ENCODE results near the gene OSBP2.
A peak's percentile ranks its signal among the peaks of the same experiment; 100 is the strongest.

The OSBP2 gene

DNA sequence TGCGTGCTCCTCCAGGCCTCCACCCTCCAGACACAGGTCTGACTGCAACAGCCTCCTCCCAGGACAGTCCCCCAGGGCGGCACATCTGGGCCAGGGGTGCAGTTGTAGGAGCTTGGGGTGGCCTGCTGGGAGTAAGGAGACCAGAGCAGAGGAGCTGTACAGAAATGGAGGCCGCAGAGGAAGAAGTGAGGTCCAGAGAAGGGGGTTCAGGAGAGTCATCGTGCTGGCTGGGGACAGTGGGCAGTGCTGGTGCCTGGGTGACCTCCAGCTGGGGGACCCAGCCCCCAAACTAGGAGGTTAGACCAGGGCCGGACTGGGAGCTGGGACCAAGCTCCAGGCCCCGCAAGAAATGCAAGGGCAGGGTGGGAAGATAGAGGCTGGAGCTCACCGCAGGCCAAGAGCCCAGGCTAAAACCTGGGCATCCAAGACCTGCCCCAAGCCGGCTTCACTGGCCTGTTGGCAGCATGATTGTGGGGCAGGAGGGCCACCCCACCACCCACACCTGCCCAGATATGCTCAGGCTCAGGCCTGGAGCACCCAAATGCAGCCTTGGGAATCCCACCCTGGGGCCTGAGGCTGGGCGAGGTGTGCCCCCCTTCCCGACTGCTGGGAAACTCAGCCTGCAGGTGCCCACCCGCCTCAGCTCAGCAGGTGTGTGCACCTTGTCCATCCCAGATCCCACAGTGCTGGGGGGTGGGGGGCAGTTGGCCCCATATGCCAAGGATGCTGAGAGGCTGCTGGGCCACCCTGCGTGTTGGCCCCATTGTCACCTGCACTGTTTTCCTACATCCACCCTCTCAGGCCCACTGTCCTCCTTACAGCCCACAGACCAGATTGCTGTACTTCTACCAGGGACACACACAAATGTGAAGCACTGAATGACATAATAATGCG is 177.0 kb downstream of the OSBP2 start:
- DNase-seq, result no peak

DNA sequence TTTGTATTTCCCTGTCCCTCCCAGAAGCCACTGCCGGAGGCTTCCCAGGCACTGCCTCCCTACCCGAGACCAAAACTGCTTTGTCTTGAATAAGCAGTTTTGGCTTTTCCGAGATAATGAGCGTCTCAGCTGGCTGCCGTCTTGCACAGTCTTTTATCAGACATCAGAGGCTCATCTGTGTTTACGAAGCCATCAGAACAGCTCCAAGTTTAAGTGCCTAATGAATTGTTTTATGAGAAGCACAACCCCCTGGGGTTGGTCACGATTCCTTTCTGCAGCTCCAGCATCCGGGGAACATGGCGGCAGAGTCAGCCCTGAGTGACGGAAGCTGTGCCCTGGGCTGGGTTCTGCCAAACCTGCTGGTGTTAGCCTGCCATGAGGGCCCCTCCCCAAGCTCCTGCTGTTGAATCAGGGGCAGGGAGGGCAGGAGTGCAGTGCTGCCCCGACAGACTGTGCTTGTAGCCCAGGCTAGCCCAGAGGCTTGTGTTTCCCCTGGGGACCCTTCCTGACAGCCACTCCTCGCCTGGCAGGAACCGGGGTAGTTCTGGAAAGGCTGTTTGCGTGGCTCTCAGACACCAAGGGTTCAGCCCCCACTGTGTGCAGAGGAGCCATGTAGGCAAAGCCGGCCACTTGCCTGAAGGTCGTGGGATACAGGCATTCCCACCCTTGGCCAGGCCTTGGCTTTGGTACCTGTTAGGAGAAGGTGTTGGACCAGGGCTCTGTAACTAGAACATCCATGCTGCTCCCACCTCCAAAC is 177.8 kb downstream of the OSBP2 start:
- no peak for DNase-seq

DNA sequence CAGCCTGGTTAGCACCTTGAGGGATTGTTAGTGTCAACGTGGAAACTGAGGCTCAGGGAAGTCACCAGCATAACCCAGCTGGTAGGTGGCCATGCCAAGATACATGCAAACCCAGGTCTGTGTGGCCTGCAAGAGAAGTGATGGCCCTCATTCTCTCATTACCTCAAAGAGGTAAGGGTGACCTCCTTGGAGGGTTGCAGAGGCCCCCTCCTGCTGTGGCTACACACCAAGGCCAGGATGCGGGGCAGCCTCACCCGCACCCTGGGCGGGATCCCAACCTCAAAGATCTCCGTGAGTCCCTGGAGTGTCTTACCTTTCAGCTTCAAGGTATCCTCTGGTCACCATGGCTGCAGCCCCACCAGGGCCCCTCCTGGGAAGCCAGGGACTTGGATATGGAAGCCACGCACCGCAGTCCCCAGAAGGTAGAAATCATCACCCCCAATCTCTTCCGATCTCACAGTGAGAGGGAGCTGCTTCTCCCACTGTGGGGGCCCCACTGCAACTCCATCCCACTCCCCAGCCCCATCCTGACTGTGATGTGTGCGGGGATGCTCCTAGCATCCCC is 178.5 kb downstream of the OSBP2 start:
- no peak for DNase-seq

DNA sequence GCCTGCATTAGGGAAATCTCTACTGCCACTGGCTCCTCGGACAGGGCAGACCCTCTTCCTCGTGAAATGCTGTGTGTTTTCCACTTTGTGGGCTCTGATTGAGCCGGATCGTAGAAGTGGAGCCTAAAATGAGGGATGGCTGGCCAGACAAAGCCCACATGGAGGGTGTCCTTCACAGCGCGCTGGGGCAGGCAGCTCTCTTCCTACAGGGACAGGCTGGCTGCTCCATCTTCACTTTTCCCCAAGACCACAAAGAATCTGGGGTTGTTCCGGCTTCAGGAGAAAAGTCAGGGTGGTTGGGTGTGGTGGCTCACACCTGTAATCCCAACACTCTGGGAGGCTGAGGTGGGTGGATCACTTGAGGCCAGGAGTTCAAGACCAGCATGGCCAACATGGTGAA is 179.0 kb downstream of the OSBP2 start:
- DNase-seq, result no peak

DNA sequence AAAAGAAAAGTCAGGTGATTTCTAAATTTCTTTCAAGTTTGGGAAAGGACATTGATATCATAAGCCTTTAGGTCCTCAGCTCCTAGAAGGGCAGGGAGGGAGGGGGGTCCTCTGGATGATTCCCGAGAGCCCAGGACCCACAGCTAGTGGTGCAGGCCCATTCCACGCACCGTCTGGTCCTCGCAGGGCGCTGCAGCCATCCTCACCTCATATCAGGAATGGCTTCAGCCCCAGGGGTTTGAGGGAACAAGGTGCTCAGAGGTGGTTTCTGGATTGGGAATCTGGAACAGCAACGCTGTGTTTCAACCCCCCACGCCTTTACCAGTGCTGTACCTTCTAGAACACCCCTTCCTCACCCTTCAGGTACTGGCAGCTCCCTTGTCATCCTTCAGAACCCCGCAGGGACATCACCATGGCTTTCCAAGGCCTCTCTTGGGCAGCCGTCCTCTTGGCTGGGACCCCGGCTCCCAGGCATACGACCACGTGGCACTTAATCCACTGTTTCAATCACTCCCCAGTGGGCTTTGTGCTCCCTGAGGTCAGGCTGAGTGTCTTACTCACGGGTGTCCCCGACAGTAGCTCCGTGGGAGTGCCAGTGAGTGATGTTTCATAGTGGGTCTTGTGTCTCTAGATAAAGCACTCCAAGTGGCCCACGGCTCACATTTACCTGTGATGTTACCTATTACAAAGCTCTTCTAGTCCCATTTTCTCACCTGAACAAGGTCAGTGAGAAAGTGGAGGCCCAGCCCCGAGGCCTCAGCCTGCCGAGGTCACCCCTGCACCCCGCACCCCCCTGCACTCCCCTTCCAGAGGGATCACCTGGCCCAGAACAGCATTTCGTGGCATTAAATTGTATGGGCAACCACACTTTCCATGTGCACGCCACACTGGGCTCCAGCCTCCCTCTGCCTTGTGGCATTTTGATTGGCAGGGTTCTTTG is 180.0 kb downstream of the OSBP2 start:
- DNase-seq, result no peak

DNA sequence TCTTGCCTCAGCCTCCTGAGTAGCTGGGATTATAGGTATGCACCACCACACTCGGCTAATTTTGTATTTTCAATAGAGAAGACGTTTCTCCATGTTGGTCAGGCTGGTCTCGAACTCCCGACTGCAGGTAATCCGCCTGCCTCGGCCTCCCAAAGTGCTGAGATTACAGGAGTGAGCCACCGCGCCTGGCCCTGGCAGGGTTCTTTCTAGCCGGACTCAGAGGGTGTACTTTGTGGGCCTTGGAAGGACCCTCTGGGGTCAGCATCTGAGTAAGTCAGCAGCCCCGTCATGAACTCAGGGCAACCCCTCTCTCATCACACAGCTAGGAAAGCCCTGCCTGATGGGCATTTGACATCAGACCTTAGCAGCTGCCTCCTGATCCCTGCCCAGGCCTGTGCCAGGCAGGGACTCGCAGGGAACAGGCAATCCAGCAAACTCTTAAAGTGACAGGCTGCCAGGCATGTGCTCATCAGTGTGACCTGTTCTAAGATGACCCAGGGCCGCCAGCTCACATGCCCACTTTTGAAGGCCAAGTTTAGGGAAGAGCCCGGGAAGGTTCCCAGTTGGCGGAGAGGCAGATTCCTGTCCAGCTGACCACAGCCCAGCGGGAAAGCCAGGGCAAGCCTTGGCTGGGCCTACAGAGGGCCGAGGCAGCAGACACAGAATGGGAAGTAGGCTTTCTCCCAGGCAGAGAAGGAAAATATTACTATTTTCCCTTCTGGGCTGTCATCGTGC is 181.0 kb downstream of the OSBP2 start:
- no peak for DNase-seq

DNA sequence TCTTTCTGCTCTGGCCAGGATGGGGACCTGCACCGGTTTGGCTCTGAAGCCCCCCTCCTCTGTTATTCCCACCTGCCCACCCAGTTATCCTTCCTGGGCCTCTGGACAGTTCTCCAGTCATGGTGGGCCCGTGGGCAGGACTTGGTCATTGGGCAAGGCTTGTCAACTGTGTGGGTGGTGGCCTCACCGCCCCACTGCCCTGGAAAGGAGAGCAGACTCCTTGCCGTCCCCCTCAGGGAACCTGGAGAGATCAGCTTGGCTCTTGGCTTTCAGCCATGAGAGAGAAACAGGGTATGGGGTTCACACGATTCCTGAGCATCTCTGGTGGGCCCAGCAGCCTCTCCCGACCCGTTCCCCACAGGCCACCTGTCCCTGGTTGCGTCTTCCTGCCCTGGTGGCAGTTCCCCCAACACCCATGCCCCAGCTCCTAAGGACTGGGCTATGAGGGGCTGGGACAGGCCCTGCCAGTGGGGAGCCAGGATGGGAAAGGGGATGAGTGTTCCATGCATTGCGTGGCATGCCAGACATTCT is 181.6 kb downstream of the OSBP2 start:
- DNase-seq, result no peak

DNA sequence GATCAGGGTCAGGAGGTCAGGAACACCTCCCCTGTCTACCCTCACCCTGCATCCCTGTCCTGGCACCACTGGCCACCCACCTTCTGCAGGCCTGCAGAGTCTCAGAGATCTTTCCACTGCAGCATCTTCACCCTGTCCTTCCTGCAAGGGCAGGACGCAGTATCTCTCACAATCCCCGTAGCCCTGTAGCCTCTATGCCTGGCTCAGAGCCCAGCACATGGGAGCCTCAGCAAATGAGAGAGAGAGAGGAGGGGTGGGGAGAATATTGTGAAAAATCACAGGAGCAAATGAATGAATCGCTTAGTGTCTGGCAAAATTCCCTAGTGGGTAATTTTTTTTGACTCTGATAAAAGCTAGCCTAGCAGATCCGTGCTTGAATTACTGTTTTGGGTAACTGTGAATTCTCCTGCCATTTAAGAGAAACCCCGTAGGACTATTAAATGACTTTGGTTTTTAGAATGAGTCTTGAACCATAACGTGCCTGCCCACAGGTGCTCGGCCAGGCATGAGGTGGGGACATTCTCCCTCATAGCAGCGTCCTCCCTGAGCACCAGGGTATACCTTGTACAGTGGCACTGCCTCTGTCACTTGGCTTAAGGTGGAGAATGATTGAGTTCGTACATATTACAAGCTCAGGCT is 182.4 kb downstream of the OSBP2 start:
- DNase-seq, result no peak

DNA sequence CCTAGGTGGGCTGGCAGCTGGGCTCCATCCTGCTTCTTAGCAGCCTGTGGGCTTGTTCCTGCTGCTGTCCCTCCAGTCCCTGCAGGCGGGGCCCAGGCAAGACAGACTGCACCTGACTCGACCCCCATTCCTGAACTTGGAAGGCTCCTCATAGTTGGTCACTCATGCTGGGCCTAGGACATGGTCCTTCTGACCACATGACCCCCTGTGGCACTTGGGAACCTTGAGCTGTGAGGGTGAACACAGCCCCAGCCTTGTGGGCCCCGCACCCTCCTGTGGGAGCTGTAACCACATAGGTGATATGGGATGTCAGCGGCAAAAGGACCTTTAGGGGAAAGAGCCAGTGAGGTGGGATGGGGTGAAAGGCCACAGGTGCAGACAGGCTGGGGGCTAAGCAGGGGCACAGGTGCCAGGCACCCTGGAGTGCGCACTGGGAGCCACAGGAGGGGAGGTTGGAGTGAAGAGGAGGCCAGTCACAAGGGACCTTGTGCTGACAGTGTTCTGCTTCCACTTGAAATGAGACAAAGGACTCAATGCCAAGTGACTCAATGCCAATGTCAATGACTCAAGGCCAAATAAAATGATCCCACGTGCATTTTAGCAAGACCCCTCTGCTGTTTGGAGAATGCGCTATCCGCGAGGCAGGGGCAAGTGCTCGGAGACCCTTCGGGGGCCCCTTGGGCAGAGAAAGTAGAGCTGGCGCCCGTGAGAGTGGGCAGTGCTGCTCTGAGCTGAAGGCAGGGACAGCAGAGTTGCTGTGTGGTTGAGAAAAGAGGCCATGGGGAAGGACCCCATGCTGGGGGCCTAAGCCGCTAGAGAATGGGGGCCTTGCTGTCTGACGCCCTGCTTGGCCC is 183.2 kb downstream of the OSBP2 start:
- DNase-seq, result no peak

DNA sequence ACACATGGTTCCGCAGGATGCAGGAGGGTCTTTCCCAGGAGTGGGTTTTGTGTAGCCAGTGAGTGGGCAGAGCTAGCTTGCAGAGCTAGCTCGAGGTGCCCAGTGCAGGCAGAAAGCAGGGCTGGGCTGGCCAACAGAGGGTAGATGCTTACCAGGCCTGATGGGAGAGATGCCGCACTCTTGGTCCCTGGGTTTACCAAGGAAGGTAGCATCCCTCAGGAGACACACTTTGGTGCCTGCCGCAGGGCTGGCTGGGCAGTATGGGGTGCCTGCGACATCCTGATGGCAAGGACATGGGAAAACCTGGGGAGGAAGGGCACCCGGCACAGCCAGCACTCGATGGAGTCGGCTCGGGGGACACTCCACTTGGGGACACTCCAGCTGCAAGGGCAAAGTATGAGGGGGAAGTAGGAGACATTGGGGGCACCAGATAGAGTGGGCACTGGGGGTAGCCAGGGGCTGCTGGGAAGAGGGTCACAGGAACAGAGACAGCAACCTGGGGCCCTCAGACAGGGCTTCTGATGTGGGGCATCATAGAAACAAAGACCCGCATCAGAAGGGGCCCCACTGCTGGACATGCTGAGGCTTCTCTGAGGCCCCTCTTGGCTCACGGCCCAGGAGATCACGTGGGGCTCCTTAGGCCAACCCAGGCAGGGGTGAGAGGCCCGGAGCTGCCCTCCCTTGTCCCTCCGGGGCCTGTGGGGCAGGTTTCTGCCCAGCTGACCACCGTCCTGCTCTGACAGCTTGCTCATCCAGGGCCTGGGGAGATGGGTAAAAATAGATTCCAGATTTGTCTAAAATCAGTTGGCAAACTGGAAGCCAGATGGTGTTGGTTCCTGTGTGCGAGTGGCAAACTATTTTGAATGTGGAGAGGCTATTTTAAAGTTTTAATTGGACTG is 184.1 kb downstream of the OSBP2 start:
- peak in 1 of 2 experiments; percentile 60 for DNase-seq

DNA sequence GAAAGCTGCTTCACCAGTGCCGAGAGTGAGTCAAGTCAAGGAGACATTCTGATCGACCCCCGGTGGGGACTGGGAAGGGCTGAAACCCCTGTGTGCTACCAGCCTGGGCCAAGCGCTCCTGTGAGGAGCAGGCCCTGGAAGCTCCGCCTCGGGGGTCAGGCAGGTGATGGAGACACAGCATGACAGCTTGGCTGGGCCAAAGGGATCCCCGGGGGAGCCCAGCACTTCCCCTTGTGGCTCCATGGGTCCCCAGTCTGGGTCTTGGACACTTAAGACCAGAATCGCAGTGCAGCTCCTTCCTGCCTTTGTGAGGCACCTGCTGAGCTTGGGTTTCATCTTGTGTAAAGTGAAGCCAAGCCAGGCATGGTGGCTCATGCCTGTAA is 184.7 kb downstream of the OSBP2 start:
- peak in 1 of 2 experiments; percentile 40 for DNase-seq

DNA sequence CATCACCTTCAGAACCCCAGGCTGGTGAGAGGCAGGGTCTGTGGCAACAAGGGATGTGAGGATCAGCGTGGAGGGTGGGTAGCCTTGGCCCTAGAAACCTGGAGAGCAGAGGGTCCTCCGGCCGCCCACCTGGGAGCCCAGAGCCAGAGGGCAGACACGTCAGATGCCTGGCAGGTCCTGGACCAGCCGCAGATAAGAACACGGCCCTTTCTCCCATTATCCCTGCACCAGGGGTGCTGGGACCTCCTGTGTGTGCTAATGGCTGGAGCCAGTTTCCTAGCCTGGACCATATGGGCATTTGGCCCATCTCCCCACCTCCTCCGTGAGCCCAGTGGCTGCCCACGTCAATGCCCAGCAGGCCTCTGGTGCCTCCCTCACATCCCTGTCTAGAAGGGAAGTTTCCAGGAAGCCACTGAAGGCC is 185.5 kb downstream of the OSBP2 start:
- no peak for DNase-seq

DNA sequence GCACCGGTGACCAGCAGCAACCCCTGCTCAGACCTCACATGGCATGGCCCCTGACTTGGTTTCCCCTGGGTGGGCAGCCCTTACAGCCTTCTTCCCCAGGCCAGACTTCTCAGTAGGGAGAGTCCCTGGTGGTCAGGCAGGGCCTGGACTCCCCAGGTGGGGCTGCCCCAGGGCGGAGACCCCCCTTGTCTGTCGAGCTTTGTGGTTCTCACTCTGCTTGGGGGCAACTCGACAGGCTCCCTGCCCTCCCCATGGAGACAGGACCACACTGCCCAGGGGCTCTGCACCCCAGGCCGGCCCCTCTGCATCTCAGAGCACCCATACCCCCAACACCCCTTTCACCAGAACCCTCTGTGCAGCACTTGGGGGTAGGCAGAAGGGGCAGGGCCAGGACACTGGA is 186.2 kb downstream of the OSBP2 start:
- DNase-seq, result no peak

DNA sequence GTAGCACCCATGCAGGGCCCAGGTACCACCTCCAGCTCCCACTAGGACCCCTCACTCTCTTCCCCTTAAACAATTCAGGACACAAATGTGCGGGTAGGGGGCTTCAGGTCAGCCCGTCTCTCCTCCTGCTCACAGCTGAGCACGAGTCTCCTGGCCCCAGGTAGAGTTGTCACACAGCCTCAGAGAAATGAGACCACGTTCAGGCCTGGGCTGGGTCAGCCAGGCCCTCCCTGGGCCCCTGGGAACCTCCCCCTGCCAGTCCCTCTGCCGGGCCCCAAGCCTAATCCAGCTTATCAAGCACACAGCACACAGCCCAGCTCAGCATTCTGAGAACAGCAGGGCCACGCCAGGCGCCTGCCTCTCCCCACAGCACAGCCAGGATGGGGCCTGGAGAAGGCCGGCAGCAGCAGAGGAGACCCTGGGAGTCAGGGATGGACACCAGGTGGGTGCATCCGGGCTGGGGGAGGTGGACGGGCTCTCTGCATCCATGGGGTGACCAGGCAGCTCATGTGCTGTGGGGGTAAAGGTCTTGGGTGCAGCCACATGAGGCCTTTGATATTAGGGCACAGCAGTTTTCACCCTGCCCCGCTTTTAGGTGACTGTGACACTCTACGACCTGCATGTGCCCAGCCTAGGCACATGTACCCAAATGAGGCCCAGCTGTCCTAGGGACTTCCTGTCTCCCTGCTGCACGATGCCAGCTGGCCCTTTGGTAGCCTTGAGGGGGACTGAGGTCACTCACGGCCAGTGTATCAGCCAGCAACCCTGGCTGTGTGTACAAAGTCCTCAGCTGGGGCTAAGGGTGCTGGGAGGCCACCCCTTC is 186.9 kb downstream of the OSBP2 start:
- DNase-seq, result peak in 1 of 2 experiments; percentile 59

DNA sequence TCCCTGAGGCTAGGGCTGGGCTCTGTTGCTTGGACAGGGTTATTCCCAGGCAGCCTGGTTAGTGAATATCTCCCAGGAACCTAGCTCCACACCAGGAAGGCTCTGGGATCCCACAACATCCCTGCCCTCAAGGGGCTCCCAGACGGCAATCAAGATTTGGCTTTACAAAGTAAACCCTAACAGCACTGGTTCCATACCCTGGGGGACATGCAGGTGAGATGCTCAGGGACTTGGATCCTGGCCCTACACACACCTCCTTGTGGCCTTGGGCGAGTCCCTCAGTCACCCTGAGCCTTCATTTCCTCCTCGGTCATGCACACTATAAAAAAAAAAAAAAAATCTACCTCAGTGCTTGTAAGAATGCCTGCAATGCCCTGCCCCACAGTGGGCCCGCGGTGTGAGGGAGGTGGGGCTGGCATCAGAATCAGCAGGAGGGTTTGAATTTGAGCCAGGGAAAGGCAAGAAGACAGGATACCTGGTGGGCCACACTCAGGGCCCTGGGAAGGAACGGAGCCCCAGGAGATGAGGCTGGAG is 187.6 kb downstream of the OSBP2 start:
- DNase-seq, result no peak

DNA sequence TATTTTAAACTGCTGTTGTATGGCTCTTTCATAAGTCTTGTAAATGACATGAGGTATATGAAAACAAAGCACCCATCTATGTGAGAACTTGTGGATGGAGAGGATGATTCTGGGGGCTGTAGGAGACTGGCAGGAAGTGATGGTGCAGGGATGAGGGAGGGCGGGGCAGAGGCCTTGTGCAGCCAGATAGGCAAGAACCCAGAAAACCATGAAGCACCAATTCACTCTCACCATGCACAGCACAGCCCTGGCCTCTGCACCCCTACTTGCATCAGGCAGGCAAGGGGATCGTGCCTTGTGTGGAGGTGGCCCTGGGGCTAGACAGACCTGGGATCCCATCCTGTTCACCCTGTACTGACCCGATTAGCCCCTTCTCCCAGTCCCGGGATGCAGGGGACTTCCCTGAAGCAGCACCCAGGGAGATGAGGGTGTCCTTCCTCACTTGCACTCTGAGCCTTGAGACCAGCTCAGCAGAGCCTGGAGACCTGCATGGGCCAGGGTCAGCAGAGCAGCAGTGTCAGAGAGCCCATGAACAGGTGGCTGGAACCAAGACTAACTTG is 188.4 kb downstream of the OSBP2 start:
- no peak for DNase-seq

DNA sequence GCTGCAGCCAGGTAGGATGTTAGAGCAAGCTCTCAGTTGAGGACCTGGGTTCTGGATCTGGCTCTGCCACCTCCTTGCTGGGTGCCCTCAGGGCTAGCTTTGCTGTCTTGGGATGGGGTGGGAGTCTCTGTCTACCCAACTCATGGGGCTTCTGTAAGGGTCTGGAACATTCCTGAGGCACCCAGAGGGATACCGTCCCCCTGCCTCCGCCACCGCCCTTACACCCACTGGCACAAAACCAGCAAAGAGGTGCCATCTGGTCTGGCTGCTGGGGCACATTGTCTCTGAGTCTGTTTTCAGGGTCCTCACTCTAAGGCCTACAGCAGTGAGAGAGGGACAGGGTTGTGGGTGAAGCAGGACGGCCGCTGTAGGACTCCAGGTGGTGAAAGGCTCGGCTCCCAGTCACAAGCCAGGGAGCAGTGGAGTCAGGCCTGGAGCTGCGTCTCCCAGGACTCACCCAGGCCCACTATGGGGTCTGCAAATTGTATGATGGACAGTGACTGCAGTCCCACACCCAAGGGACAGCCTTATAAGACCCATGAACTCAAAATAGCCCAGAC is 189.0 kb downstream of the OSBP2 start:
- no peak for DNase-seq
